GM21737 (cell line): Measurements from ENCODE around the gene CHAF1B.

ENCODE experiments used
- ATAC-seq: cut with Tn5 transposase; IDR thresholded peaks from one replicate; pipeline ENCODE4 v1.9.1; 2021; ENCODE audit warnings: mild to moderate bottlenecking, moderate library complexity; ENCODE audit not compliant: unreplicated experiment

CHAF1B gene

GRCh38 chr21:36425286-36425685 lies 40.1 kb downstream of the CHAF1B start:
- no peak for ATAC-seq

GRCh38 chr21:36427502-36427901 lies 42.3 kb downstream of the CHAF1B start:
- ATAC-seq, result no peak

- ATAC-seq, result no peak
These were observed 43.7 kb downstream of the CHAF1B start for GRCh38 chr21:36428761-36429432.

- peak; percentile 86 for ATAC-seq
These were observed 44.9 kb downstream of the CHAF1B start for GRCh38 chr21:36429947-36430546.

- ATAC-seq, result no peak
These were observed 45.6 kb downstream of the CHAF1B start for GRCh38 chr21:36430841-36431240.

GRCh38 chr21:36431252-36431651 lies 46.1 kb downstream of the CHAF1B start:
- no peak for ATAC-seq

GRCh38 chr21:36433059-36433709 lies 48.0 kb downstream of the CHAF1B start:
- ATAC-seq, result no peak

GRCh38 chr21:36434144-36434543 lies 49.0 kb downstream of the CHAF1B start:
- ATAC-seq, result no peak

GRCh38 chr21:36436829-36437744 lies 51.9 kb downstream of the CHAF1B start:
- no peak for ATAC-seq

GRCh38 chr21:36437745-36438128 lies 52.5 kb downstream of the CHAF1B start:
- no peak for ATAC-seq

GRCh38 chr21:36441715-36442114 lies 56.5 kb downstream of the CHAF1B start:
- ATAC-seq, result no peak

- no peak for ATAC-seq
These were observed 61.1 kb downstream of the CHAF1B start for GRCh38 chr21:36446301-36446700.

GRCh38 chr21:36450511-36450910 lies 65.3 kb downstream of the CHAF1B start:
- ATAC-seq, result no peak

- no peak for ATAC-seq
These were observed 66.3 kb downstream of the CHAF1B start for GRCh38 chr21:36451506-36451905.

- ATAC-seq, result no peak
These were observed 67.2 kb downstream of the CHAF1B start for GRCh38 chr21:36452281-36452825.

GRCh38 chr21:36454093-36454531 lies 68.9 kb downstream of the CHAF1B start:
- no peak for ATAC-seq

GRCh38 chr21:36454706-36455105 lies 69.5 kb downstream of the CHAF1B start:
- ATAC-seq, result no peak

GRCh38 chr21:36456729-36457414 lies 71.7 kb downstream of the CHAF1B start:
- no peak for ATAC-seq

GRCh38 chr21:36459098-36459497 lies 73.9 kb downstream of the CHAF1B start:
- no peak for ATAC-seq

GRCh38 chr21:36460866-36461265 lies 75.7 kb downstream of the CHAF1B start:
- ATAC-seq, result no peak
